ENCODE measurements around the gene CDKN2B-AS1.

- TF ChIP-seq POLR2AphosphoS5 (IDR thresholded peaks at IDR 0.05) (no peak), CTCF (IDR thresholded peaks at IDR 0.05 in 8 of 11, conservative IDR thresholded peaks at IDR 0.05 in 3 of 11) (no peak), POLR2A (IDR thresholded peaks at IDR 0.05) (no peak)
These were observed 165.0 kb downstream of the CDKN2B-AS1 start for GRCh38 chr9:22159586-22159985.
